Body of pancreas (tissue), 4 donors: ENCODE data around the gene GADD45B. TPM values are rescaled to one million over a fixed set of nuclear protein-coding genes. Genes with fewer than 3 reads are reported as not detected.

Experiments
- ATAC-seq: fragments of 150-250 bp; one replicate; pipeline ENCODE4 v1.9.1; 2016
- DNase-seq, 4 donors: peaks; one replicate each; pipeline ENCODE4 v3.0.0-alpha.2; 2019
- H3K27ac ChIP-seq, 4 donors: fragments of 200-600 bp; sonication (generic); 1 replicate in 3 of 4; 2 replicates in 1 of 4; pipeline versions ENCODE4 v1.5.1 to v1.6.1; 2016 to 2019; ENCODE audit warnings: mild to moderate bottlenecking in 1 of 4, mixed read lengths in 1 of 4, moderate library complexity in 1 of 4
- H3K27me3 ChIP-seq, 2 donors: fragments of 200-600 bp; sonication (generic); one replicate each; pipeline ENCODE4 v1.6.0; 2016; ENCODE audit warnings: mild to moderate bottlenecking in 1 of 2
- H3K36me3 ChIP-seq, 2 donors: fragments of 200-600 bp; sonication (generic); replicated peaks in 1 of 2; 2 replicates each; pipeline ENCODE4 v1.5.1; 2016; ENCODE audit warnings: low read depth in 2 of 2; ENCODE audit not compliant: insufficient read depth in 1 of 2
- H3K4me1 ChIP-seq: fragments of 200-600 bp; sonication (generic); one replicate; pipeline ENCODE4 v1.6.0; 2016
- H3K4me3 ChIP-seq, 2 donors: fragments of 200-600 bp; sonication (generic); 1 replicate in 1 of 2; 2 replicates in 1 of 2; pipeline ENCODE4 v1.5.1; 2016 to 2019
- H3K9me3 ChIP-seq, 3 donors: fragments of 200-600 bp; sonication (generic); 1 replicate in 2 of 3; 2 replicates in 1 of 3; pipeline ENCODE4 v1.5.1; 2016
- POLR2A ChIP-seq, 3 donors: fragments of 450-650 bp; IDR thresholded peaks; one replicate each; pipeline ENCODE4 v1.6.1; 2016; ENCODE audit warnings: antibody characterized with exemption in 3 of 3, mild to moderate bottlenecking in 2 of 3
- WGBS, 2 donors: methylation state at CpG; one replicate each; pipeline ENCODE4 v1.1.5; 2017; 5-methylcytosine and 5-hydroxymethylcytosine counted together
- intact Hi-C: fragments of 100-400 bp; cut with DNase I; formaldehyde crosslinking; loops from one replicate; pipeline ENCODE4 v1.15.1; 2023
- total RNA-seq, 2 donors: library from RNA; depleted of rRNA; stranded (reverse); fragments of >200 nt; gene quantifications; one replicate each; pipeline ENCODE4 v1.1.0, GENCODE V29; 2016
- TF ChIP-seq, protein P1 (sequence below), 7 experiments: fragments of 450-650 bp in 4 of 7; fragments of 200-600 bp in 3 of 7; sonication (generic) in 3 of 7; IDR thresholded peaks; one replicate each; pipeline ENCODE4 v1.5.1; 2016 to 2019; ENCODE audit warnings: antibody characterized with exemption in 7 of 7

Gene GADD45B
- total RNA-seq, 2 donors from 2014 or later, result 68.0 to 84.7 TPM

- WGBS, 2 donors, result 87 to 94% methylated on average over 8 to 18 of the region's 18 CpGs
- intact Hi-C loops, result no loop called here
- no peak for DNase-seq
Measured at GRCh38 chr19:2451741-2452140, 24.2 kb upstream of the GADD45B start.

GRCh38 chr19:2453431-2454025 is 22.4 kb upstream of the GADD45B start:
- intact Hi-C loops, result no loop called here
- no peak for TF ChIP-seq POLR2A (IDR thresholded peaks at IDR 0.05)
- TF ChIP-seq, protein P1, sequence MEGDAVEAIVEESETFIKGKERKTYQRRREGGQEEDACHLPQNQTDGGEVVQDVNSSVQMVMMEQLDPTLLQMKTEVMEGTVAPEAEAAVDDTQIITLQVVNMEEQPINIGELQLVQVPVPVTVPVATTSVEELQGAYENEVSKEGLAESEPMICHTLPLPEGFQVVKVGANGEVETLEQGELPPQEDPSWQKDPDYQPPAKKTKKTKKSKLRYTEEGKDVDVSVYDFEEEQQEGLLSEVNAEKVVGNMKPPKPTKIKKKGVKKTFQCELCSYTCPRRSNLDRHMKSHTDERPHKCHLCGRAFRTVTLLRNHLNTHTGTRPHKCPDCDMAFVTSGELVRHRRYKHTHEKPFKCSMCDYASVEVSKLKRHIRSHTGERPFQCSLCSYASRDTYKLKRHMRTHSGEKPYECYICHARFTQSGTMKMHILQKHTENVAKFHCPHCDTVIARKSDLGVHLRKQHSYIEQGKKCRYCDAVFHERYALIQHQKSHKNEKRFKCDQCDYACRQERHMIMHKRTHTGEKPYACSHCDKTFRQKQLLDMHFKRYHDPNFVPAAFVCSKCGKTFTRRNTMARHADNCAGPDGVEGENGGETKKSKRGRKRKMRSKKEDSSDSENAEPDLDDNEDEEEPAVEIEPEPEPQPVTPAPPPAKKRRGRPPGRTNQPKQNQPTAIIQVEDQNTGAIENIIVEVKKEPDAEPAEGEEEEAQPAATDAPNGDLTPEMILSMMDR (IDR thresholded peaks at IDR 0.05), result no peak
- Histone ChIP-seq H3K36me3 (no peaks in the 10 kb centered on the region), H3K4me1 (peaks cover 16% of the 10 kb centered on the region), H3K27me3 (no peaks in the 10 kb centered on the region), H3K9me3 (no peaks in the 10 kb centered on the region), H3K4me3 (no peak overlapping the region), H3K27ac (no peak overlapping the region)
- WGBS, 2 donors, result 90 to 93% methylated on average over 5 to 19 of the region's 19 CpGs
- no peak for ATAC-seq
- DNase-seq, result no peak

More at GRCh38 chr19:2451741-2452140, 24.2 kb upstream of the GADD45B start:
- Histone ChIP-seq H3K4me3 (no peak overlapping the region), H3K27ac (no peak overlapping the region), H3K27me3 (no peaks in the 10 kb centered on the region), H3K9me3 (no peaks in the 10 kb centered on the region), H3K36me3 (no peaks in the 10 kb centered on the region), H3K4me1 (peaks cover 11% of the 10 kb centered on the region)
- no peak for ATAC-seq
- TF ChIP-seq, protein P1 (IDR thresholded peaks at IDR 0.05), result no peak
- TF ChIP-seq POLR2A (IDR thresholded peaks at IDR 0.05), result no peak

DNA sequence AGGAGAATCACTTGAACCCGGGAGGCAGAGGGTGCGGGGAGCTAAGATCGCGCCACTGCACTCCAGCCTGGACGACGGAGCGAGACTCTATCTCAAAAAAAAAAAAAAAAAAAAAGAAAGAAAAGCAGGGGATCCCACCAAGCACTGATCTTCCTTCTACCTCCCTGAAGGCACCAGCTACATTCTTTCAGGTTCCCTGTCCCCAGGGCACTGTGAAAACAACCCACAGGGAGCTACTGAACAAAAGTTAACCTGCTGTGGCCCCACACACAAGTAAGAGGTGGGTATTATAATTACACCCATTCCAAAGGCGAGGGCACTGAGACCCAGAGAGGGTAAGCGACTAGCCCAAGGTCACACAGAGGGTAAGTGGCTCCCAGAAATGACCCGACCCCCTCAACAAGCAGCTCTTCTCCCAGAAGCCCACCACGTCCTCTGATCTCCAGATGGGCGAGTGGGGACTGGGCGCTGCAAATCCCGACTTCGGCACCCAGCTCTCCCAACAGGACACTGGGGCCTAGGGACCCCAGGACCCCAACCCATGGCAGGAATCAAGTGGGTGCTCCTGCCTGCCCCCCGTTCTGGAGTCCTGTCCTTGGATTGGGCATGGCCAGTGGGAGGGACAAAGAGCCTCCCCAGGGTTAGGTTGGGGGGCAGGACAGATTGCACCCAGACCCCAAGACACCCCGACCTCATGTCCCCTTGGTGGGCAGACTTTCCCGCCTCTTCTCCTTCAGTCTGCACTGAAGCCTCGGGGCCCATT is 21.5 kb upstream of the GADD45B start:
- H3K36me3 ChIP-seq, result no peaks in the 10 kb centered on the region
- no peak overlapping the region for H3K4me3 ChIP-seq
- TF ChIP-seq, protein P1 (IDR thresholded peaks at IDR 0.05), result no peak
- no peak for TF ChIP-seq POLR2A (IDR thresholded peaks at IDR 0.05)
- intact Hi-C loops, result no loop called here
- WGBS, 2 donors, result 88 to 90% methylated on average over 16 to 19 of the region's 19 CpGs
- H3K27me3 ChIP-seq, result no peaks in the 10 kb centered on the region
- no peak for ATAC-seq
- peaks cover 16% of the 10 kb centered on the region for H3K4me1 ChIP-seq
- DNase-seq, result no peak
- H3K27ac ChIP-seq, result no peak overlapping the region
- H3K9me3 ChIP-seq, result no peaks in the 10 kb centered on the region

DNA sequence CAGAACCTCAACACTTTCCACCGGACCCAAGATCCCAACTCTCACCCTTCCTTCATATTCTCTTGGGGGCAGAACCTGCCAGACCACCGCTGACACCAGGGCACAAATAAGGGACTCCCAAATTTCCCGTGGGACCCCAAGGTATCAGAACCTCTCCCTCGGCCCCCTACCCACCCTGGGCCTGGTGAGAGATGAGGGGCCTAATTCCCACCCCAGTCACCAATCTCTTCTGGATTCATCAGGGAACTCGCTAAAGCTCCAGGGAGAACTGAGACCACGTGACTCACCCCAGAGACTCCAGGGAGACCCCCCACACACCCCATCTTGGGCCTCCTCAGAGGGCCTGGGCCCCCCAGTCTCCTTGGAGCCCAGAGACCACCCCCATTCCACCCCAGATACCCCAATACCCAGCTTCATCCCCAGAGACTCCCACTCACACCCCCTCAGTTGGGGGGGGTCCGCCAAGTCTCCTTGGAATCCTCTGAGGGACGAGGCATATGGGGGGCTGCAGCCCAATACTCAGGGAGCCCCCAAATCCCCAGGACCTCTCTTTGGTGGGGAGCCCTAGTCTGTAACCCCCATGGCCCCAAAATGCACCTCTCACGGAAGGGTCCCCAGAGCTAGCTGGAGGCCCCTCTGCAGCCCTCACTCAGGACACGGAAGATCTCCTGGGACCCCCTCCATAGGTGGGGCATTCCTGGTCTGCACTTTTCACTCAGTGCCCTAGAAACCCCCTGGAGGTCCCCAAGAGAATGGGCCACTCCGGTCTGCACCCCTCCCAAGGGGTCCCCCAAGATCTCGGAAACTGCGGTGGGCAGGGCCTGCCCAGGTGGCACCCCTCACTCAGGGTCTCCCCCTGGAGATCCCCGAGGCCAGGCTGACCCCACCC is 20.7 kb upstream of the GADD45B start:
- Histone ChIP-seq H3K4me3 (no peak overlapping the region), H3K36me3 (no peaks in the 10 kb centered on the region), H3K4me1 (peaks cover 16% of the 10 kb centered on the region), H3K27ac (peak overlapping the region in 2 of 4 donors; percentile 23 to 30), H3K27me3 (no peaks in the 10 kb centered on the region), H3K9me3 (no peaks in the 10 kb centered on the region)
- intact Hi-C loops, result no loop called here
- TF ChIP-seq, protein P1 (IDR thresholded peaks at IDR 0.05), result no peak
- no peak for TF ChIP-seq POLR2A (IDR thresholded peaks at IDR 0.05)
- 72 to 94% methylated on average over 6 to 14 of the region's 14 CpGs for WGBS, 2 donors
- DNase-seq (no peak), ATAC-seq (no peak)
